WTC11 (cell line): Measurements from ENCODE around the gene FAM228B.

Experiments used
- ATF6 ChIP-seq: sonication (generic); formaldehyde crosslinking; IDR thresholded peaks from 2 replicates; pipeline ENCODE4 v1.8.1; 2023; ENCODE audit warnings: mild to moderate bottlenecking, missing genetic modification reagents
- CTCF ChIP-seq: fragments of 200-600 bp; IDR thresholded peaks from 2 replicates; pipeline ENCODE4 v1.8.0; 2022; ENCODE audit warnings: antibody characterized with exemption
- HMGXB4 ChIP-seq: sonication (generic); formaldehyde crosslinking; IDR thresholded peaks from 2 replicates; pipeline ENCODE4 v1.8.1; 2023; ENCODE audit warnings: mild to moderate bottlenecking, moderate library complexity, missing genetic modification reagents
- IRF2 ChIP-seq: sonication (generic); formaldehyde crosslinking; IDR thresholded peaks from 2 replicates; pipeline ENCODE4 v1.8.0; 2022; ENCODE audit warnings: low read depth, missing genetic modification reagents, borderline replicate concordance
- NR2C2 ChIP-seq: sonication (generic); formaldehyde crosslinking; IDR thresholded peaks from 2 replicates; pipeline ENCODE4 v1.8.0; 2022; ENCODE audit warnings: mild to moderate bottlenecking, missing genetic modification reagents
- PRDM15 ChIP-seq: sonication (generic); formaldehyde crosslinking; IDR thresholded peaks from 2 replicates; pipeline ENCODE4 v1.8.0; 2022; ENCODE audit warnings: missing genetic modification reagents
- RELA ChIP-seq: sonication (generic); formaldehyde crosslinking; IDR thresholded peaks from 2 replicates; pipeline ENCODE4 v1.8.1; 2022; ENCODE audit warnings: missing genetic modification reagents, mild to moderate bottlenecking, borderline replicate concordance
- SMAD3 ChIP-seq: sonication (generic); formaldehyde crosslinking; IDR thresholded peaks from 2 replicates; pipeline ENCODE4 v1.8.0; 2022; ENCODE audit warnings: missing genetic modification reagents, mild to moderate bottlenecking, borderline replicate concordance
- ZNF532 ChIP-seq: fragments of 250-450 bp; sonication (Bioruptor Pico); IDR thresholded peaks from 2 replicates; pipeline ENCODE4 v1.9.0; 2021; ENCODE audit warnings: mild to moderate bottlenecking, borderline replicate concordance

GRCh38 chr2:24153478-24153877, 30.2 kb downstream of the FAM228B start:
- TF ChIP-seq CTCF = no peak
- TF ChIP-seq IRF2 = no peak
- no peak for TF ChIP-seq RELA
- TF ChIP-seq NR2C2 (CRISPR knock-in tag) = no peak
- no peak for TF ChIP-seq ATF6 (CRISPR knock-in tag)
- no peak for TF ChIP-seq ZNF532
- no peak for TF ChIP-seq HMGXB4 (CRISPR knock-in tag)
- TF ChIP-seq PRDM15 (CRISPR knock-in tag) = no peak
- no peak for TF ChIP-seq SMAD3
